Measurements from ENCODE around the gene PRDX2.

Gene PRDX2

DNA sequence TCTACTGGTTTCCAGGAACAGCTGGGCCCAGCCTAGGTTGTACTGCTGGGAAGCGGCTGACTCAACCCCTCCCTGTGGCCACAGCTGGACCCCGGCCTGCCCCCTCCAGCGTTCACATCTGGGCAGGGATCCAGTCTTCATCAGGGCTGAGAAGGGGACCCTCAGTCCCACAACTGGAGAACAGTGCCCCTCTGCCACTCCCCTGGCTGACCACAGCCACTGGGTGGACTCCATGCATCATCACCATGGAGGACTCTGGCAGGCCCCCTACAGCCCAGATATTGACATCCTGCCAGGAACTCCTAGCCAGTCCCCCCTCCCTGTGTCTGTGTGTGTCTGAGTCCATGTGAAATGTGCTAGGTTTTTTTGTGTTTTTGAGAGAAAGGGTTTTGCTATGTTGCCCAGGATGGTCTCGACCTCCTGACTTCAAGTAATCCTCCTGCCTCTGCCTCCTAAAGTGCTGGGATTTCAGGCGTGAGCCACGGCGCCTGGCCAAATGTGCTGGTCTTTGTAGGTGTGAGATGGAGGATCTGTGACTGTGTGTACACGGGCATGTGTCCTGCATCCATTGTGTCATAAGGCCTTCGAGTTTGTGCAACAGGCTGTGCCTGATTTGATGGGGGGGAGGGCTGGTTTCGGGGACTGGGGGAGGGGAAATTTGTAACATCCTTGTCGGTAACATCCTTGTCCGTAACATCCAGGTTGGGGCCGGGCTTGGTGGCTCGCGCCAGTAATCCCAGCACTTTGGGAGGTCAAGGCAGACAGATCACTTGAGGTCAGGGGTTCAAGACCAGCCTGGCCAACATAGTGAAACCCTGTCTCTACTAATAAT lies 22.2 kb downstream of the PRDX2 start:
- no peak for DNase-seq (ENCODE audit: low read depth in 2 of 2)

DNA sequence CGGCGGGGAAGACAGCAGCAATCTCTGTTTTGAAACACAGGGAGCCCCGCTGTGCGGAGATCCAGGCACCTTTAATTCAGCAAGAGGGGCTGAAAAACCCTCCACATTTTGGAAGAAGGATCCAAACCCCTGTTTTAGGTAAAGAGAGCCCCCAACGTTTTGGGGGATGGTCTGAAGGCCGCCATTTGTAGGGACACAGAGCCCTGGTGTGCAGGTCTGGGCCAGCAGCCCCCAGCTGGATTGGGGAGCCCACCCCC lies 22.8 kb downstream of the PRDX2 start:
- DNase-seq (ENCODE audit: low read depth in 2 of 2) = no peak

DNA sequence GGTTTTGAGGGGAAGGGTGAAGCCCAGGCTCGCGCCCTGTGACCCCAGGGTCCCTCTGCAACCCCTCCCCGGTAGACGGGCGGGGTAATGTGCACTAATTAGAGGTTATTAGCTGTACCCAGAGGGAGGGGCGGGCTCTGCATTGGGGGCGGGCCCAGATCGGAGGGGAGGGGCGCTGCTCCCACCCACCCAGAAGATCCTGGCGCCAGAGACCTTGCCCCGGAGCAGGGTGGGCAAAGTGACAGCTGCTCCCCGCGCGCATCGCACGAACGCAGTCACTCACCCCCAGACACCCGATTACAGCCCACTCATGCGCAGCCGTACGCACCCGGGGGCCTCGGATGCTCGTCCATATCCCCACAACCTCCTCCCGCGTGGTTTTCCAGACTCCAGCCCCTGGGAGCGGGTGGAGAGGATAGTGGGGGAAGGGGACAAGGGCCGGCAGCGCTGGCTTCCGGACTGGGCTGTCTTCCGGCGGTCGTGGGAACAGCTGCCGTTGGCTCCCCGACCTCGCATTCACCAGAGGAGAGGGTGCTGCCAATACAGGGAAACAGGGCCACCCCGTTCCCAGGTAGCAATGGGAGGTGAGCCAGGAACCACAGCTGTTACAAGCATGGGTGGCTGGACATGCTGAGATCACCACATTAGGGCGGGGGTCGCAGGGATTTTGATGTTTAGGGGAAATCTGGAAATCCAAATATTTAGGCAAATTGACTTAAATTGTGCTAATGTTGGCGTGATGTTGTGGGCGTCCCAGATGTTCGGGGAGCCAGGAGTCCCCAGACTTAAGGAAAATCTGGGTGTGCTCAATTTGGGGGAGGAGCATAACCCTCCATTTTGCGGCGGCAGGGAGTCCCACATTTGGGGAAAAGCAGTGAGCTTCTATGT lies 23.3 kb downstream of the PRDX2 start:
- no peak for DNase-seq (ENCODE audit: low read depth in 2 of 2)

DNA sequence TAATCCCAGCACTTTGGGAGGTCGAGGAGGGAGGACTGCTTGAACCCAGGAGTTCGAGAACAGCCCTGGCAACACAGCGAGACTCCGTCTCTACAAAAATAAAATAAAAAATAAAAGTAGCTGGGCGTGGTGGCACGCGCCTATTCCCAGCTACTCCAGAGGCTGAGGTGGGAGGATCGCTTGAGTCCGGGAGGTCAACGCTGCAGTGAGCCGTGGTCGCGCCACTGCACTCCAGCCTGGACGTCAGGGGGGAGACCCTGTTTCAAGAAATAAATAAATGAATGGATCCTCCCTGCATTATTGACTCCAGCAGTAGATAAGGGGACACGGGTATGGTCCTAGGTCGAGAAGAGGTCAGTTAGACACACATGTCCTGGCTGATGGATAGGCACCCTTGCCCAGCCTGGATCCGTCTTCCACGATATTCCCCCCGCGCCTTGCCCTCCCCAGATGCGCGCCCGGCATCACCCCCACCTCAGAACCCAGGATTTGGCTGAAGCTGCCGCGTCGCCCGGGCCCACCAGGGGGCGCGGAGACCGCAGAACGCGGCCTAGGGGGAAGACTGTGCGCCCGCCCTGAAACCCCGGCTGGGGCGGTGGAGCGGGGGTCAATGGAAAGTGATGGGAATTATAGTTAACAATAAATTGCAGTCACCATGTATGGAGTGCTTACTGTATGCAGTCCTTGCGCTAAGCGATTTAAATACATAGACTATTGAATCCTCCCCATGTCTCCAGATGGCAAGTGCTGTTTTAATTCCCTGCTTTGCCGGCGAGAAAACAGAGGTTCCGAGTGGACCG lies 24.2 kb downstream of the PRDX2 start:
- DNase-seq (ENCODE audit: low read depth in 2 of 2) = peak; percentile 55 to 76

DNA sequence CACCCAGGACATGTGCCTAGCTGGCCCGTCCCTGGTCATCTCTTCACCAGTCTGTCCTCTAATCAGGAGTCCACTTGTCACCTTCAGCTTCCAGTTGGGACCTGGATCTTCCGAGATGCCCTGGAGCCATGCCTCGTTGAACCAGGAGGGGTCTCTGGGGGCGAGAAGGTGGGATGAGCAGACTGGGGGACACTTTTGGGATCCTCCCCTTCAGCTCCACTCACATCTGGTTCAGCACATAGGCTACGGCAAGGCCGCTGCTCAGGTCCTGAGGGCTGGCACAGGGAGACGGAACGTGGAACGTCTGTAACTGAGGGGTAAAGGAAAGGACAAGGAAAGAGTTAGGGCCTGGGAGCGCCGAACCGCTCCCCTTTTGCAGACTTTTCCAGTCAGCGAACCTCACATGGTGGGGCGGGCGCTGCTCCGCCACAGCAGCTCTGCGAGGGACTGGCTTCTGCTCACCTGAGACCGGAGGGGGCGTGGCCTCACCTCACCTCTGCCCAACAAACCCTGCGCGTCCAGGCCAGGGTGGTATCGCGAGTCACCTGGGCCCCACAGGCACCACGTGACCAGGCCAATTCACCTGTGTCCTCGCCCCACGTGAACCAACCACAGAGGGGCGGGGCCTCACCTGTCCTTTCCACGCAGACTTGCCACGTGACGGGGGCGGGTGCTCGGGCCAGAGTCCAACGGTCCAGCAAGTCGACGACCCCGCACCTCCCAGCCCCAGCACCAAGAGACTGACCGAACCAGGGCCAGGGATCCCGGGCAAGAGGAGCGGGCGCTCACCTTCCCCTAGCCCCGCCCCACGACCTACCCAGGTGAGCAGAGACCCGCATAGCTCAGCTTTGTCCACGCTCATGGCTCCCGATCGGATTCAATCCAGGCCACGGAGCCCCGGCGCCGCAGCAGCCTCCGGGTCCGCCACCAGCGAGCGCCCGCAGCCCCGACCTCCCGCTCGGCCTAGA lies 26.7 kb downstream of the PRDX2 start, which contains the start of gene HOOK2:
HOOK2 (minus strand) TSS at position 965 of the 968 bp plus-strand sequence; CDS start at position 862, 103 bp downstream.
- DNase-seq (ENCODE audit: low read depth in 2 of 2) = no peak

DNA sequence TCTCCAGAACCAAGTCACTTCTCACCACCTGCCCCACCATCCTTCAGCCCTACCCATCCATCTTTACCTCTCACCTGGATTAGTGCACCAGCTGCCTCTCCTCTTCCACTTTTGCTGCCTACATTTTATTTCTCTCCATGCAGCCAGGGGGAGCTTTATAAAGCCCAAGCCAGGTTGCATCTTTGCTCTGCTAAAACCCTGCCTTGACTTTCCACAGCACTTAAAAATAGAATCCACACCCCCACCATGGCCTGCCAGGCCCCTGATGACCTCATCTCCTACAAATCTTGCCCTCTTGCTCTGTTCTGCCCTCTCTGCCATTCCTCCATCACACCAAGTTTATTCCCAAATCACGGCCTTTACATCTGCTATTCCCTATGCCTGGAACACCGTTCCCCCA lies 28.0 kb downstream of the PRDX2 start:
- DNase-seq (ENCODE audit: low read depth in 2 of 2) = no peak

DNA sequence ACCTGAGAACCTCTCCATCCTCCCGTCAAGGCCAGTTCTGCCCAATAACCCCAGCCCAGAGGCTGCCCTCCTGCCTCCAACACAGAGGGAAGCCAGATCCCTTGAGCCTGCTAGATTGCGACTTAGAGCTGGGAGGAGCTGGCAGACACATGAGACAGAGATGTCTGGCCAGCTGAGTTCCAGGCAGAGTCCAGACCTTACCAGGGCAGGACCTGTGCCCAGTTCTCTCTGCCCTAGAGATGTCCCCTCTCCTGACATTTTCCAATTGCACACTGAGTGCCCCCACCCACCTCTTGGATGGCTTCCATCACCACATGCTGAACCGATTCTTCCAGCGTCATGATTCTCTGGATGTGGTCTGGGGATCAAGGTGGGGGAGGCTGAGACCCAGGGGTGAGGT lies 29.3 kb downstream of the PRDX2 start:
- no peak for DNase-seq (ENCODE audit: low read depth in 2 of 2)

DNA sequence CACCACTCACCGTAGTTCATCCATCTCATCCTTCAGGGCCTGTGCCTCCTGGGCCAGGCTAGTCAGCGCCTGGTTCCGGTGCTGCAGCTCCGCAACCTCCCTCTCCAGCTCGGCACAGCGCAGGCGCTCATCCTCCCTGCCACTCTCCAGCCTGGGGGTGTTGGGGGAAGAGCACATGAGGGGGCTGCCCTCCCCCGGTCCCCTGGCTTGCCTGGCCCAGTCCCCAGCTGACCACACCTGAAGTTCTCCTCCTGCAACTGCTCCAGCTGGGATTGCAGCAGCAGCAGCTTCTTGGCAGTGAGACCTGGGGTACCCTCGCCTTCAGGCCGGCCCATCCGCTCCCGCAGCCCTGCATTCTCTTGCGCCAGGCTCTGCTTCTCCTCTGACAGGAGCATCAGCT lies 30.7 kb downstream of the PRDX2 start:
- no peak for DNase-seq (ENCODE audit: low read depth in 2 of 2)

DNA sequence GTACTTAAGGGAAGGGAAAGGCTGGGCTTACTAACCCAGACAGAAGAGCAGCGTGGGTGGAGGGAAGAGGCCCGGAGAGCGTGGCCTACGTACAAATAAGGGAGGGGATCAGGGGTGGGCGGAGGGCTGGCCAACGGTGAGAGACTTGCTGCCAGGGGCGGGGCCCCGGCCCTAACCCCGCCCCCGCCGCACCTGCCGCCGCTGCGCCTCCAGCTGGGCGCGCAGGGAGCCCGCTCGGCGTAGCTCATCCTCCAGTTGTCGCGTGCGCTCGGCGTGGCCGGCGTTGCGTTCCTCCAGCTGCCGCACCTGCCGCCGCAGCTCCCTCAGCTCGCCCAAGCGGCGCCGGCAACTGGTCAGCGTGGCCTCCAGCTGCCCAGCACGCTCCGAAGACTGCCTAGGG lies 31.9 kb downstream of the PRDX2 start:
- peak in 1 of 2 donors; percentile 46 for DNase-seq (ENCODE audit: low read depth in 2 of 2)

DNA sequence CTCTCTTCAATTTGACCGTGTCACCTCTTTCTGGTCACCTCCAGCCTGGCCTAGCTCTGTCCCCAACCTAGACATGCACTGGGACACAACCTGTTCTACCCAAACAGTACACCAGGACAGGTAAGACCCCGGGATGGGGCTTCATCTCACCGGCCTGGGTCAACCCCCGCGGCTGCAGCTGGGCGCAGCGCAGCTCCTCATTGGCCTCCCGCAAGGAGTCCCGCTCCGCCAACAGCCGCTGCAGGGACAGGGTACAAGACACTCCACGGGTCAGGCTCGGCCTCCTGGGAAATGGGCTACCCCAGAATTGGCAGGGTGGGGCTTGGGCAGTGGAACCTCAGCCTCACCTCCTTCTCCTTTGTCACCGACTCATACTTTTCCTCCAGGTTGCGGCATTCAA lies 33.9 kb downstream of the PRDX2 start:
- DNase-seq (ENCODE audit: low read depth in 2 of 2) = no peak

DNA sequence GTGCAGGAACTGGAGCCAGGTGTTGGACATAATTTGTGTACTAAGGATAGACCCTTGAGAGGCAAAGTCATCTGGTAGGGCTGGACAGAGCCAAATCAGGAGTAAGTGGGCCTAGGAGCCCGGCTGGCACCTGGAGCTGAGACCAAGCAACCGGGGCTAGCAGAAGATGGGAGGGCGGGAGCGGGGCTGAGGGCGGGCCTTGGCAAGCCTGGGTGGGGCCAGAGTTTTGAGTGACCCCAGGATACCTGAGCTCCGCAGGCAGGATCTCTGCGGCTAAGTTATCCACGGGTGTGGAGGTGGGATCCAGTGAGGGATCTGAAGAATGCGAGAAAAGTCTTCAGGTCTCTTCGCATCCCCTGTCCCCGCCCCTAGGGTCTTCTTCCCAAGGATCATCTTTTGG lies 34.5 kb downstream of the PRDX2 start:
- no peak for DNase-seq (ENCODE audit: low read depth in 2 of 2)

DNA sequence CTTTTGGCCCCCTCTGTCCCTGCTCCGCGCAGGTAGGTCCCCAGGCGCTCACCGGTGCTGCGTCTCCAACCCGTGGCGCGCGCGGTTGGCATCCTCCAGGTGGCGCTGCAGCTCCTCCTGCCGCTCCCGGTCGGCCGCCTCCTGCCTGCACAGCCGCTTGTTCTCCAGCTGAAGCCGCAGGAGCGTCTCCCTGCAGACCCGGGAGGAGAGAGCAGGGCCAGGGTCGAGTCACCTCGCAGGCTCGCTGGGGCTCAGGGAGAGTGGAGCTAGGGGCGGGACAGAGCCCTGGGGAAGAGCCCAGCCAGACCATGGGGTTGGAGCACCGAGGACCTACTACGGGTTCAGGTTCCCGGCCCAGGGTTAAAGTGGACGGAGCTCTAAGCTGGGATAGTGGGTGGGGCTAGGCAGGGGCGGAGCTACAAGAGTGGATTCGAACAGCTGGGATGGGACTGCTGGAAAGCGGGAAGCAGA lies 35.5 kb downstream of the PRDX2 start:
- DNase-seq (ENCODE audit: low read depth in 2 of 2) = peak in 1 of 2 donors; percentile 57

DNA sequence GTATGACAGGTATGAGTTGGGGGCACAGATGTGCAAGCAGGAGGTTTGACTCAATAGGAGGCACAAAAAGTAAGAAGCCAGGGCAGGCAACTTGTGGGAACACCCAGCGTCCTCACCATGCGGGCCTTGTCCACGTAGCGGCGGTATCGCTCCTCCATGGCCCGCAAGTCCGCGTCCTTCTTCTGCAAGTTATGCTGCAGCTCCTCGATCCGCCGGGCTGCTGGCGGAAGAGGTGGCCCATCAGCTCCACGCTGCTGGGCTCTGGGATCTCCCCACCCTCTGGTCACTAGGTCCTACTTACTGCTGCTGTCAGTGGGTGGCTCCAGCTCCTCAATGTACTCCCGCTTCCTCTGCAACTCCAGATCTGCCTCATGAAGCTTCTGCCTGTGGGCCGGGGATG lies 36.9 kb downstream of the PRDX2 start:
- no peak for DNase-seq (ENCODE audit: low read depth in 2 of 2)

DNA sequence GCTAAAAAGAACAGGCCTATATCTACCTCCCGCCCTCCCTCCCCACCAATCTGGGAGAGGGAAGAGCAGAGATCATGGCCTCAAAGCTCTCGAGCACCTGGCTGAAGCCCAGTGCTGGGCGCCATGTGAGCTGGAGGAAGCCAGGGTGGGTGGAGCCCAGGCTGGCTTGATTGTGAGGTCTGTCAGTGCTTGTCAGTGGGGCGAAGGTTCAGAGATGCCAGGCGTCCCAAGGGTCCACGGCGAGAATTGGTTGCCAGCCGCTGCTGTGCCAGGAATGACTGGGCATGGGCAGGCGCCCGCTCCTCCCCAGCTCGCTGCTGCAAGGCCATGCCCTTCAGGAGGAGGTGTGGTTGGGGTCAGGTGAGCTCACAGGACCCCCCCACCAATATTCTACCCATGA lies 38.5 kb downstream of the PRDX2 start:
- DNase-seq (ENCODE audit: low read depth in 2 of 2) = no peak

DNA sequence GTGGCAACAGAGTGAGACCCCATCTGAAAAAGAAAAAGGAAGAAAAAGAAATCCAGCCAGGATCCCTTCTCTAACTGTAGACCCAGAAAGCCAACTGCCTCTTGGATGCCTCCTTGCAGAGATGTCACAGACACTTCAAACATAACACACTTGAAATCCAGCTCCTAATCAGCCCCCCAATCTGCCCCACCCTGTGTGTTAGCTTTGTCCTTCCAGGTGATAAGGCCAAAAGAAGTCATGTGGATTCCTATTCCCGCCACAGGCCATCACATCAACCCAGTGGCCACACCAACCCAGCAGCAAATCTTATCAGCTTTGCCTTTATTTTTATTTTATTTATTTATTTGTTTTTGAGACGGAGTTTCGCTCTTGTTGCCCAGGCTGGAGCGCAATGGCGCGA lies 41.9 kb downstream of the PRDX2 start:
- no peak for DNase-seq (ENCODE audit: low read depth in 2 of 2)

DNA sequence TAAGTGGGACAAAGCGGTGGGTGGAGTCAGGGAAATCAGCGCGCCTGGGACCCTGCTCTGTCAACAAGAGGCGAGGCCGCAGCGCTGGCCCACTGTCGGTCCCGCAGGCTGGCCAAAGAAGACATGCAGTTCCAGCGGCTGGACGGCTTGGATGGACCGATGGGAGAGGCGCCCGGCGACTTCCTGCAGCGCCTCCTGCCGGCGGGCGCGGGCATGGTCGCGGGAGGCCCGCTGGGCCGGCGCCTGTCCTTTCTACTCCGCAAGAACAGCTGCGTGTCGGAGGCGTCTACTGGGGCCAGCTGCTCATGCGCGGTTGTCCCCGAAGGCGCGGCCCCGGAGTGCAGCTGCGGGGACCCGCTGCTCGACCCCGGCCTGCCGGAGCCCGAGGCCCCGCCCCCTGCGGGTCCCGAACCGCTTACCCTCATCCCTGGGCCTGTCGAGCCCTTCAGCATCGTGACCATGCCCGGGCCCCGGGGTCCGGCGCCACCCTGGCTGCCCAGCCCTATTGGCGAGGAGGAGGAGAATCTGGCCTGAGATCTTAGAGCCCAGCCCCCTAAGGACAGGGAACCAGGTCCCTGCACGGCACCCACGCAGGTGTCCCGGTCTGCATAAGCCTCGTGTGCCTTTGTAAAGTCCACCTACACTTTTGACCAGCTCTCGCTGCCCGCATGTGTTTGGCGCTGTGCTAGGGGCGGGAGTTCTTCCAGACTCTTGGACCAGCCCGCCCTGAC lies 43.9 kb downstream of the PRDX2 start:
- peak in 1 of 2 donors; percentile 49 for DNase-seq (ENCODE audit: low read depth in 2 of 2)

DNA sequence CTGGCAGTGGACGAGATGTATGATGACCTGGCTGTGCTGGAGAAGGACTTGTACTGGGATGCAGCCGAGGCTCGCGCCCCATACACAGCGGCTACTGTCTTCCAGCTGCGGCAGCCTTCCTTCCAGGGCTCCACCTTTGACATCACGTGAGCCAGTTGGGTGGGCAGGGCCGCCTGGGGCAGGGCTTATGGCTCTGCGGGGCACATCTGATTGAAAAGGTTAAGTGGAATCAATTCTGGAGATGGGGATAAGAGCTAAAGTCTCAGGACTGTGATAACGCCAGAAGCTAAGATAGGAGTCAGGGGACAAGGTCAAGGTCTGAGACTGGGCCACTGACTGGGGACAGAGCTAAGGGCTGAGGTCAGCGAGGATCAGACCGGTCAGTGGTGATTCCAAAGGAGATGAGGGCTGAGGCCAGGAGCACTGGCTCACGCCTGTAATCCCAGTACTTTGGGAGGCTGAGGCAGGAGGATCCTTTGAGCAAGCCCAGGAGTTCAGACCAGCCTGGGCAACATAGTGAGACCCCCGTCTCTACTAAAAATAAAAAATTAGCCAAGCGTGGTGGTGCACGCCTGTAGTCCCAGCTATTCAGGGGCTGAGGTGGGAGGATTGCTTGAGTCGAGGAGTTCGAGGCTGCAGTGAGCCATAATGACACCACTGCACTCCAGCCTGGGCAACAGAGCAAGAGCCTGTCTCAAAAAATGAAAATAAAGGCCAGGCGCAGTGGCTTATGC lies 45.3 kb downstream of the PRDX2 start:
- no peak for DNase-seq (ENCODE audit: low read depth in 2 of 2)

DNA sequence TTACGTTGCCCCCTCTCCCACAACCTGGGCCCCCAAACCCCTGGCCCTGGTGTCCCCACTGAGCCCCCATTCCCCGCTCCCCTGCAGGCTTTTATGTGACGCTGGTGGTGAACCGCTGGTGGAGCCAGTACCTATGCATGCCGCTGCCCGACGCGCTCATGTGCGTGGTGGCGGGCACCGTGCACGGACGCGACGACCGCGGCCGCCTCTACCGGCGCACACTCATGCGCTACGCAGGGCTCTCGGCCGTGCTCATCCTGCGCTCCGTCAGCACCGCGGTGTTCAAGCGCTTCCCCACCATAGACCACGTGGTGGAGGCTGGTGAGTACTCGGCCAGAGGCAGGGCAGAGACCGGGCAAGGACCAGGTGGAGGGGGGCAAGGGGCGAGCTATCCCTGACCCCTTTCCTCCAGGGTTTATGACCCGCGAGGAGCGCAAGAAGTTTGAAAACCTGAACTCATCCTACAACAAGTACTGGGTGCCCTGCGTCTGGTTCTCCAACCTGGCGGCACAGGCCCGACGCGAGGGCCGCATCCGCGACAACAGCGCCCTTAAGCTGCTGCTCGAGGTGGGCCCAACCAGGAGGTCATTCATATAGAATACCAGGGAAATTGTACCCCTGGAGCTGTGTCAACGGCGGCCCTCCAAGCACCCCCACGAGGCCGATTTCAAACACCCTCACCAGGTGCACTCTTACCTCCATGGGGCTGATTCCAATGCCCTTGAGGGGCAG lies 47.0 kb downstream of the PRDX2 start:
- no peak for DNase-seq (ENCODE audit: low read depth in 2 of 2)
